NK-92 (cell line): ENCODE measurements around the gene HDLBP.

Experiments used
- DNase-seq: peaks from one replicate; lab custom pipeline; 2025; ENCODE audit not compliant: unreplicated experiment; lab: John Stamatoyannopoulos, UW

The HDLBP gene

DNA sequence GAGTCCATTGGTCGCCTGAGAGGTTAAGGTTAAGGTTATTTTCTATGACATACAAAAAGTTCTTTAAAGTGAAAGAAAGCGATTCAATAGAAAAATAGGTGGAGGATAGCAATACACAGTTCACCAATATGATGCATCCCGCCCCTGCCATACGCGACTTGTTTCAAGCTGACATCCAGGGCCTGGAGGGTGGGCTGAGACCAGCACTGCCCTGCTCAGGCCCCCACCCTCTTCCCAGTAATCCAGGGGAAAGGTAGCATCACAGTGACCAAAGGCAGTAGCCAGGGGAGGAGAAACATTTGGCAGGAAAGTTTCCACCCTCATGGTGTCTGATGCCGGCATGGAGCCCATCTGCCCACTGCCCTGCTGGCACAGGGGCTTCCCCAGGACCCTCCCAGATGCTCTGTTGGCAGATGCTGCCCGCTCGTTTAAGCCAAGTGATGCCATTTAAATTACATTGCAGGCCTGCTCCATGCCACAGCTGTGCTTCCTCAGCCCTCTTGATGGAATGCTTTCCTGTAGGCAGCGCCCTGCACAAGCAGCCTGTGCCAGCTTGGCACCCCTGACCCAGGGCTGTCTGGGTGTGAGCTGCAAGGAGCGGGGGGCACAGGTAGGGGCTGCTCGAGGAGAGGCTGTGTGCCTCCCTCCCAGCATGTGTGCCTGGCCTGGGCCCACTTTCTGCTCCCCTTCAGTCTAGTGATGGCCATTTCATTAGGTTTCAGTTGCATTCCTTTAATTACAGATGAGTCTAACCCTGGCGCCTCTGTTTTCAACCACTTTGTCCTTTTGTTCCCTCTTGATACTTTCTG, 137.7 kb downstream of the HDLBP start:
- no peak for DNase-seq
